Caco-2 (cell line): ENCODE measurements around the gene AUTS2. TPM values are rescaled to one million over a fixed set of nuclear protein-coding genes. Genes with fewer than 3 reads are reported as not detected.

ENCODE experiments used
- BruUV-seq: library from RNA; stranded (reverse); fragments of 400-500 nt; replicated peaks from 2 replicates; lab custom pipeline; 2021; lab: Mats Ljungman, UMichigan
- CTCF ChIA-PET: fragments of 300-600 bp; sonication (Branson Sonifier 250); formaldehyde crosslinking; loops from one replicate; lab custom pipeline; 2022; ENCODE audit warnings: antibody characterized with exemption; lab: Charles Lee
- POLR2A ChIA-PET: fragments of 300-600 bp; sonication (Branson Sonifier 250); formaldehyde crosslinking; loops from one replicate; lab custom pipeline; 2022; ENCODE audit warnings: antibody characterized with exemption; lab: Charles Lee
- DNase-seq, 2 experiments: peaks; one replicate each; pipeline versions ENCODE4 v3.0.0 to v3.0.0-alpha.2; 2020 to 2022
- H3K27me3 ChIP-seq: replicated peaks from 2 replicates; pipeline ENCODE4 v1.6.0; 2011; ENCODE audit warnings: low read length; ENCODE audit not compliant: control insufficient read depth, insufficient read depth
- H3K36me3 ChIP-seq: 2 replicates; pipeline ENCODE4 v1.5.1; 2011; ENCODE audit warnings: low read length; ENCODE audit not compliant: control insufficient read depth, insufficient read depth
- H3K4me1 ChIP-seq: fragments of 250-450 bp; sonication (Bioruptor Pico); 2 replicates; pipeline ENCODE4 v1.5.1; 2020; ENCODE audit warnings: mild to moderate bottlenecking
- H3K4me3 ChIP-seq: 2 replicates; pipeline ENCODE4 v1.5.1; 2011; ENCODE audit warnings: low read depth, mild to moderate bottlenecking, control low read depth, low read length
- H3K9me3 ChIP-seq: fragments of 250-450 bp; sonication (Bioruptor Pico); 2 replicates; pipeline ENCODE4 v1.5.1; 2020; ENCODE audit warnings: mild to moderate bottlenecking, moderate library complexity
- H3K27ac Mint-ChIP-seq: one replicate; pipeline ENCODE4 v1.8.0; 2022; ENCODE audit warnings: mixed read lengths; ENCODE audit not compliant: unreplicated experiment
- H3K27me3 Mint-ChIP-seq: one replicate; pipeline ENCODE4 v1.8.0; 2022; ENCODE audit warnings: mixed read lengths; ENCODE audit not compliant: insufficient read depth, unreplicated experiment
- H3K36me3 Mint-ChIP-seq: one replicate; pipeline ENCODE4 v1.8.0; 2022; ENCODE audit warnings: mild to moderate bottlenecking, mixed read lengths; ENCODE audit not compliant: insufficient read depth, unreplicated experiment
- H3K4me1 Mint-ChIP-seq: one replicate; pipeline ENCODE4 v1.8.0; 2022; ENCODE audit warnings: low read depth, mixed read lengths; ENCODE audit not compliant: unreplicated experiment
- H3K4me3 Mint-ChIP-seq: one replicate; pipeline ENCODE4 v1.8.0; 2022; ENCODE audit warnings: mild to moderate bottlenecking, moderate library complexity, mixed read lengths; ENCODE audit not compliant: unreplicated experiment
- H3K9me3 Mint-ChIP-seq: one replicate; pipeline ENCODE4 v1.8.0; 2022; ENCODE audit warnings: mixed read lengths; ENCODE audit not compliant: unreplicated experiment
- intact Hi-C: fragments of 100-400 bp; cut with micrococcal nuclease; formaldehyde crosslinking; loops from one replicate; pipeline ENCODE4 v1.10.0; 2022; ENCODE audit not compliant: unreplicated experiment
- total RNA-seq: library from RNA; stranded (reverse); gene quantifications from 2 replicates; pipeline ENCODE4 v1.2.3, GENCODE V29; 2022
- TF ChIP-seq, protein P1 (sequence below), 2 experiments: fragments of 200-600 bp in 1 of 2; IDR thresholded peaks; 1 replicate in 1 of 2; 2 replicates in 1 of 2; pipeline versions ENCODE4 v1.5.1 to v1.8.0; 2011 to 2022; ENCODE audit warnings: antibody characterized with exemption in 1 of 2, control low read depth in 1 of 2, inconsistent platforms in 1 of 2, low read depth in 1 of 2, low read length in 1 of 2, mild to moderate bottlenecking in 1 of 2, moderate library complexity in 1 of 2; ENCODE audit not compliant: insufficient read depth in 1 of 2, severe bottlenecking in 1 of 2, unreplicated experiment in 1 of 2

Gene AUTS2
- total RNA-seq, 1 experiment from 2014 or later: 37.1 TPM

DNA sequence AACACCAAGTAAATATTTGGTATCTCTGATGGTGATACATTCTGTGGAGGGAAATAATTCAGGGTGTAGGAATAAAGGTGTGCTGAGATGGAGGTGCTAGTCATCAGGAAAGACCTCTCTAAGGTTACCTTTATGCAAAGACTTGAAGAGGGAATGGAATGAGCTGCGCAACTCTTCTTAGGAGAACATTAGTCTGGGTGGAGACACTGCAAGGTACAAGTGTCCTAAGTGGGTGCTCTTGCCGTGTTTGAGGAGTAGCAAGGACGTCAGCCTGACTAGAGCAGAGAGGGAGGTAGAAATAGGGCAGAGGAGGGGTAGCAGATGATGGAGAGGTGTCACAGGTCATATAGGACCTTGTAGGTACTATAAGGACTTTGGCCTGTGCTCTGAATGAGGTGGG is 148.1 kb downstream of the AUTS2 start:
- H3K4me1 ChIP-seq: peaks cover 48% of the 10 kb centered on the region
- Mint-ChIP-seq H3K27me3 (no peaks in the 10 kb centered on the region), H3K36me3 (no peaks in the 10 kb centered on the region), H3K27ac (no peak overlapping the region), H3K4me1 (peaks cover 62% of the 10 kb centered on the region), H3K4me3 (no peak overlapping the region), H3K9me3 (no peaks in the 10 kb centered on the region)
- DNase-seq: no peak
- ChIA-PET CTCF (no interaction called here), POLR2A (no interaction called here)
- no peaks in the 10 kb centered on the region for H3K27me3 ChIP-seq
- no peak overlapping the region for H3K4me3 ChIP-seq
- H3K9me3 ChIP-seq: no peaks in the 10 kb centered on the region
- TF ChIP-seq, protein P1, sequence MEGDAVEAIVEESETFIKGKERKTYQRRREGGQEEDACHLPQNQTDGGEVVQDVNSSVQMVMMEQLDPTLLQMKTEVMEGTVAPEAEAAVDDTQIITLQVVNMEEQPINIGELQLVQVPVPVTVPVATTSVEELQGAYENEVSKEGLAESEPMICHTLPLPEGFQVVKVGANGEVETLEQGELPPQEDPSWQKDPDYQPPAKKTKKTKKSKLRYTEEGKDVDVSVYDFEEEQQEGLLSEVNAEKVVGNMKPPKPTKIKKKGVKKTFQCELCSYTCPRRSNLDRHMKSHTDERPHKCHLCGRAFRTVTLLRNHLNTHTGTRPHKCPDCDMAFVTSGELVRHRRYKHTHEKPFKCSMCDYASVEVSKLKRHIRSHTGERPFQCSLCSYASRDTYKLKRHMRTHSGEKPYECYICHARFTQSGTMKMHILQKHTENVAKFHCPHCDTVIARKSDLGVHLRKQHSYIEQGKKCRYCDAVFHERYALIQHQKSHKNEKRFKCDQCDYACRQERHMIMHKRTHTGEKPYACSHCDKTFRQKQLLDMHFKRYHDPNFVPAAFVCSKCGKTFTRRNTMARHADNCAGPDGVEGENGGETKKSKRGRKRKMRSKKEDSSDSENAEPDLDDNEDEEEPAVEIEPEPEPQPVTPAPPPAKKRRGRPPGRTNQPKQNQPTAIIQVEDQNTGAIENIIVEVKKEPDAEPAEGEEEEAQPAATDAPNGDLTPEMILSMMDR (IDR thresholded peaks at IDR 0.05; ENCODE audit: insufficient read depth in 1 of 2, low read depth in 1 of 2, low read length in 1 of 2, severe bottlenecking in 1 of 2, unreplicated experiment in 1 of 2): no peak
- intact Hi-C loops: no loop called here
- H3K36me3 ChIP-seq: no peaks in the 10 kb centered on the region
- no TSS peak for BruUV-seq

DNA sequence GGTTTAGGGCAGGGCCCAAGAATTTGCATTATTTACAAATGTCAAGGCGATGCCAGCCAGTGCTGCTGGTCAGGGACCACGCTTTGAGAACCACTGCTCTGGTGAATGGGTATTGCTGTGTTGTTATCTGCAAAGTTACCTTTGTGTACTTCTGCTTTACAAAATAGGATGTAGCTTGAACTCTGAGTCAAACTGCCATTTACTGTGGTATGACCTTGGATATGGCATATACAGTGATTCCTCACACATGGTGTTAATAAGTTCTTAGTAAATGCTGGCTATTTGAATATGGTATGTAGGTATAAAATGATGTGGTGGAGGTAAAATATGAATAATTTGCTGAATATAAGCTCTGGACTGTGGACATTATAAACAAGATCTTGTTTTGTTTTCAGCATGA is 148.9 kb downstream of the AUTS2 start:
- Mint-ChIP-seq H3K4me3 (no peak overlapping the region), H3K4me1 (peaks cover 59% of the 10 kb centered on the region), H3K9me3 (no peaks in the 10 kb centered on the region), H3K36me3 (no peaks in the 10 kb centered on the region), H3K27ac (peak overlapping the region; percentile 22), H3K27me3 (no peaks in the 10 kb centered on the region)
- TF ChIP-seq, protein P1 (IDR thresholded peaks at IDR 0.05; ENCODE audit: insufficient read depth in 1 of 2, low read depth in 1 of 2, low read length in 1 of 2, severe bottlenecking in 1 of 2, unreplicated experiment in 1 of 2): no peak
- intact Hi-C loops: no loop called here
- no peak for DNase-seq
- BruUV-seq: no TSS peak
- Histone ChIP-seq H3K36me3 (no peaks in the 10 kb centered on the region), H3K4me1 (peaks cover 40% of the 10 kb centered on the region), H3K4me3 (no peak overlapping the region), H3K9me3 (no peaks in the 10 kb centered on the region), H3K27me3 (no peaks in the 10 kb centered on the region)
- ChIA-PET POLR2A (no interaction called here), CTCF (no interaction called here)

DNA sequence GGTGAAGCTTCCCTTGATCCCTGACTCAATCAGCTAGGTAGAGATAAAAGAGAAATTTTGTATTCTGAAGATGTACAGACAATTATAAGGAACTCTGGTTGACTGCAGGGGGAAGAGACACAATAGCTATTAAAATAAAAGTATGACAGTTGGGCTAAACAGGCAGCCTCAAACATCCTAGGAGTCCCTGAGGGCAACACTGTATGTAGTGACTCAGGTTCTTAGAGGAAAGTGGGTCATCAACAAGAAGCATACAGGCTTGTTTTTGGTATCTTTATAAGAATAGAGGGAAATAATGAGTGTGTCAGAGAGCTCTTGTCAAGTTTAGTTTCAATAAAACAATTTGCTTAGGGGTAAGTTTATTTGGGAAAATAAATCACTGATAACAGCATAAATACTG is 150.3 kb downstream of the AUTS2 start:
- no TSS peak for BruUV-seq
- H3K36me3 Mint-ChIP-seq: no peaks in the 10 kb centered on the region
- H3K9me3 Mint-ChIP-seq: no peaks in the 10 kb centered on the region
- H3K9me3 ChIP-seq: no peaks in the 10 kb centered on the region
- peak overlapping the region; percentile 39 for H3K27ac Mint-ChIP-seq
- H3K27me3 Mint-ChIP-seq: no peaks in the 10 kb centered on the region
- H3K36me3 ChIP-seq: no peaks in the 10 kb centered on the region
- ChIA-PET CTCF (no interaction called here), POLR2A (no interaction called here)
- H3K27me3 ChIP-seq: no peaks in the 10 kb centered on the region
- no peak for DNase-seq
- TF ChIP-seq, protein P1 (IDR thresholded peaks at IDR 0.05; ENCODE audit: insufficient read depth in 1 of 2, low read depth in 1 of 2, low read length in 1 of 2, severe bottlenecking in 1 of 2, unreplicated experiment in 1 of 2): no peak
- H3K4me1 ChIP-seq: peaks cover 26% of the 10 kb centered on the region
- intact Hi-C loops: no loop called here
- peaks cover 45% of the 10 kb centered on the region for H3K4me1 Mint-ChIP-seq
- H3K4me3 Mint-ChIP-seq: no peak overlapping the region
- H3K4me3 ChIP-seq: no peak overlapping the region
